Fibroblast of lung (primary cell): ENCODE data around the gene NXPH1. TPM values are rescaled to one million over a fixed set of nuclear protein-coding genes. Genes with fewer than 3 reads are reported as not detected.

Experiments used
- DNase-seq, 2 donors: peaks; one replicate each; pipeline versions ENCODE4 v3.0.0 to v3.0.0-alpha.2; 2010; ENCODE audit warnings: low read depth in 2 of 2
- H2AFZ ChIP-seq: 2 replicates; pipeline ENCODE4 v1.5.1; 2012; ENCODE audit warnings: low read length, control low read depth, inconsistent platforms
- H3K27ac ChIP-seq: 2 replicates; pipeline ENCODE4 v1.5.1; 2011; ENCODE audit warnings: low read length, control low read depth; ENCODE audit not compliant: insufficient read depth
- H3K27me3 ChIP-seq: 2 replicates; pipeline ENCODE4 v1.5.1; 2011; ENCODE audit warnings: mild to moderate bottlenecking, low read length; ENCODE audit not compliant: control insufficient read depth, insufficient read depth
- H3K36me3 ChIP-seq: 2 replicates; pipeline ENCODE4 v1.5.1; 2011; ENCODE audit warnings: low read length; ENCODE audit not compliant: control insufficient read depth, insufficient read depth
- H3K4me1 ChIP-seq: 2 replicates; pipeline ENCODE4 v1.5.1; 2011; ENCODE audit warnings: low read length; ENCODE audit not compliant: control insufficient read depth, insufficient read depth; ENCODE audit errors: extremely low read depth
- H3K4me2 ChIP-seq: 2 replicates; pipeline ENCODE4 v1.5.1; 2011; ENCODE audit warnings: low read length, control low read depth; ENCODE audit not compliant: insufficient read depth; ENCODE audit errors: extremely low read depth
- H3K4me3 ChIP-seq, 4 experiments: fragments of 200-600 bp in 1 of 4; sonication (generic) in 1 of 4; replicated peaks in 1 of 4; 2 replicates each; pipeline ENCODE4 v1.5.1; 2011 to 2016; ENCODE audit warnings: low read length in 4 of 4, low read depth in 3 of 4, mild to moderate bottlenecking in 3 of 4, control low read depth in 2 of 4, inconsistent platforms in 1 of 4, mixed read lengths in 1 of 4; ENCODE audit not compliant: insufficient read depth in 1 of 4; ENCODE audit errors: control extremely low read depth in 1 of 4
- H3K79me2 ChIP-seq: 2 replicates; pipeline ENCODE4 v1.5.1; 2012; ENCODE audit warnings: mild to moderate bottlenecking, low read length, inconsistent platforms; ENCODE audit not compliant: control insufficient read depth, insufficient read depth
- H3K9ac ChIP-seq: 2 replicates; pipeline ENCODE4 v1.5.1; 2011; ENCODE audit warnings: mild to moderate bottlenecking, low read length, control low read depth; ENCODE audit not compliant: insufficient read depth
- H3K9me3 ChIP-seq: 2 replicates; pipeline ENCODE4 v1.5.1; 2012; ENCODE audit warnings: low read depth, low read length; ENCODE audit not compliant: control insufficient read depth, insufficient read depth
- H4K20me1 ChIP-seq: 2 replicates; pipeline ENCODE4 v1.5.1; 2011; ENCODE audit warnings: low read length; ENCODE audit not compliant: control insufficient read depth, insufficient read depth; ENCODE audit errors: extremely low read depth
- CTCF ChIP-seq, 2 donors: IDR thresholded peaks in 1 of 2; conservative IDR thresholded peaks in 1 of 2; 1 replicate in 1 of 2; 2 replicates in 1 of 2; pipeline ENCODE4 v1.5.1; 2011 to 2012; ENCODE audit warnings: low read length in 2 of 2, control low read depth in 1 of 2, inconsistent platforms in 1 of 2, low read depth in 1 of 2, mild to moderate bottlenecking in 1 of 2
- EZH2 ChIP-seq: IDR thresholded peaks from 2 replicates; pipeline ENCODE4 v1.5.1; 2012; ENCODE audit warnings: low read length, control low read depth, mild to moderate bottlenecking; ENCODE audit errors: missing control alignments
- polyA plus RNA-seq, 2 donors: library from polyadenylated mRNA; depleted of rRNA in 1 of 2; stranded (reverse) in 1 of 2; unstranded in 1 of 2; fragments of >200 nt; gene quantifications; 2 replicates each; pipeline ENCODE4 v1.2.1, GENCODE V29; 2011 to 2012; ENCODE audit warnings: missing spikeins in 1 of 2
- total RNA-seq: library from RNA; depleted of rRNA; stranded (reverse); fragments of >200 nt; gene quantifications from 2 replicates; pipeline ENCODE4 v1.2.1, GENCODE V29; 2014

The NXPH1 gene
- total and polyA plus RNA-seq, 2 donors (not counting 1 experiment from before 2014, with no cell fraction given) = not detected

GRCh38 chr7:8444468-8444769, 11.0 kb downstream of the NXPH1 start:
- Histone ChIP-seq H3K9me3 (no peaks in the 10 kb centered on the region), H3K4me3 (no peak overlapping the region), H2AFZ (no peak overlapping the region), H3K36me3 (no peaks in the 10 kb centered on the region), H4K20me1 (no peaks in the 10 kb centered on the region), H3K79me2 (no peaks in the 10 kb centered on the region), H3K9ac (no peak overlapping the region), H3K4me1 (no peaks in the 10 kb centered on the region), H3K27me3 (no peaks in the 10 kb centered on the region), H3K27ac (no peak overlapping the region), H3K4me2 (no peak overlapping the region)
- no peak for DNase-seq
- TF ChIP-seq CTCF (conservative IDR thresholded peaks at IDR 0.05 in 1 of 2, IDR thresholded peaks at IDR 0.05 in 1 of 2; ENCODE audit: low read depth in 1 of 2, low read length in 2 of 2) (no peak), EZH2 (no peak)

GRCh38 chr7:8453535-8453934, 20.1 kb downstream of the NXPH1 start:
- no peak overlapping the region for H3K27ac ChIP-seq

GRCh38 chr7:8455426-8455825, 22.0 kb downstream of the NXPH1 start:
- no peaks in the 10 kb centered on the region for H3K27me3 ChIP-seq
- no peak overlapping the region for H3K4me2 ChIP-seq
- TF ChIP-seq CTCF (conservative IDR thresholded peaks at IDR 0.05 in 1 of 2, IDR thresholded peaks at IDR 0.05 in 1 of 2; ENCODE audit: low read depth in 1 of 2, low read length in 2 of 2) (no peak), EZH2 (no peak)
- H3K4me3 ChIP-seq = no peak overlapping the region
- no peaks in the 10 kb centered on the region for H3K36me3 ChIP-seq
- no peaks in the 10 kb centered on the region for H3K79me2 ChIP-seq
- no peak overlapping the region for H2AFZ ChIP-seq
- no peak overlapping the region for H3K9ac ChIP-seq
- no peak overlapping the region for H3K27ac ChIP-seq
- no peak for DNase-seq
- H3K9me3 ChIP-seq = no peaks in the 10 kb centered on the region
- H3K4me1 ChIP-seq = no peaks in the 10 kb centered on the region
- no peaks in the 10 kb centered on the region for H4K20me1 ChIP-seq

More at GRCh38 chr7:8453535-8453934, 20.1 kb downstream of the NXPH1 start:
- Histone ChIP-seq H3K4me3 (no peak overlapping the region), H3K36me3 (no peaks in the 10 kb centered on the region), H4K20me1 (no peaks in the 10 kb centered on the region), H3K79me2 (no peaks in the 10 kb centered on the region), H2AFZ (no peak overlapping the region), H3K27me3 (no peaks in the 10 kb centered on the region), H3K9me3 (no peaks in the 10 kb centered on the region), H3K9ac (no peak overlapping the region), H3K4me2 (no peak overlapping the region), H3K4me1 (no peaks in the 10 kb centered on the region)
- TF ChIP-seq EZH2 (no peak), CTCF (conservative IDR thresholded peaks at IDR 0.05 in 1 of 2, IDR thresholded peaks at IDR 0.05 in 1 of 2; ENCODE audit: low read depth in 1 of 2, low read length in 2 of 2) (no peak)
- DNase-seq = no peak
